Heart right ventricle (tissue), 16 donors: ENCODE measurements around the gene DRAXIN. TPM values are rescaled to one million over a fixed set of nuclear protein-coding genes. Genes with fewer than 3 reads are reported as not detected.

Experiments
- ATAC-seq, 8 donors: fragments of 200-7000 bp; cut with Tn5 transposase; one replicate each; pipeline ENCODE4 v1.9.1; 2020; ENCODE audit warnings: mild to moderate bottlenecking in 8 of 8, moderate library complexity in 8 of 8, moderate number of reproducible peaks in 1 of 8
- DNase-seq, 2 donors: peaks; one replicate each; pipeline ENCODE4 v3.0.0-alpha.2; 2020
- H3K27ac ChIP-seq, 10 donors: fragments of 200-600 bp; sonication (generic) in 2 of 10; one replicate each; pipeline versions ENCODE4 v1.5.0 to v1.8.0; 2020 to 2022; ENCODE audit warnings: mild to moderate bottlenecking in 3 of 10
- H3K27me3 ChIP-seq, 7 donors: fragments of 200-600 bp; one replicate each; pipeline ENCODE4 v1.8.0; 2021 to 2022; ENCODE audit warnings: mild to moderate bottlenecking in 2 of 7
- H3K36me3 ChIP-seq, 9 donors: fragments of 200-600 bp; sonication (generic) in 1 of 9; one replicate each; pipeline versions ENCODE4 v1.5.0 to v1.8.0; 2020 to 2022; ENCODE audit warnings: mild to moderate bottlenecking in 2 of 9
- H3K4me1 ChIP-seq, 9 donors: fragments of 200-600 bp; sonication (generic) in 1 of 9; one replicate each; pipeline versions ENCODE4 v1.5.0 to v1.8.0; 2020 to 2022; ENCODE audit warnings: mild to moderate bottlenecking in 4 of 9
- H3K4me3 ChIP-seq, 10 donors: fragments of 200-600 bp; sonication (generic) in 2 of 10; one replicate each; pipeline versions ENCODE4 v1.5.0 to v1.8.0; 2020 to 2022; ENCODE audit warnings: mild to moderate bottlenecking in 7 of 10, moderate library complexity in 2 of 10
- H3K9me3 ChIP-seq, 11 donors: fragments of 200-600 bp in 10 of 11; sonication (generic) in 2 of 11; one replicate each; pipeline versions ENCODE4 v1.5.0 to v1.8.0; 2013 to 2022; ENCODE audit warnings: mild to moderate bottlenecking in 2 of 11, control low read depth in 1 of 11, moderate library complexity in 1 of 11
- CTCF ChIP-seq, 9 donors: fragments of 200-600 bp; sonication (generic) in 2 of 9; IDR thresholded peaks; one replicate each; pipeline versions ENCODE4 v1.5.0 to v1.8.0; 2021 to 2022; ENCODE audit warnings: antibody characterized with exemption in 9 of 9, mild to moderate bottlenecking in 5 of 9, moderate library complexity in 1 of 9
- WGBS, 2 donors: extraction: QIAGEN DNeasy Blood & Tissue Kit; methylation state at CpG; one replicate each; pipeline ENCODE4 v1.1.7; 2013; ENCODE audit warnings: inconsistent platforms in 1 of 2; 5-methylcytosine and 5-hydroxymethylcytosine counted together
- intact Hi-C, 10 donors: fragments of 100-400 bp; cut with DNase I; formaldehyde crosslinking; loops; one replicate each; pipeline versions ENCODE4 v1.11.1 to v1.14.2; 2022
- polyA plus RNA-seq, 2 donors: library from polyadenylated mRNA; stranded (reverse); fragments of 200-250 nt; gene quantifications; one replicate each; pipeline ENCODE4 v1.2.3, GENCODE V29; 2013
- total RNA-seq, 10 donors: library from RNA; stranded (reverse); fragmentation: NEBNext Ultra II Directional in 3 of 10; extraction: Animal tissue kit (Norgen Biotek cat#: 25700) in 3 of 10; gene quantifications; one replicate each; pipeline versions ENCODE4 v1.2.1 to v1.2.4, GENCODE V29; 2021 to 2023
- donor health status: Arrhythmogenic right ventricular cardiomyopathy.
- donor health status: ischemic (EF 13 %, LVEDD 7.1; RV severe dilation, severe dysfunction).
- donor health status: healthy with polysubstance abuse.
- donor health status: DM: no; HTN: yes; CAD: no.
- donor health status: DM: no; HTN: no; CAD: no.
- donor health status: ischemic (EF 25% LVEDD 6.9; RV normal size, moderate dysfunction).
- donor health status: ischemic (EF 25% LVEDD 5.7; RV mildly dilated, moderate dysfunction).
- donor health status: healthy.
- donor health status: DM: yes; HTN: yes; CAD: no.
- donor health status: Ischemic cardiomyopathy.
- donor health status: ischemic (EF 35%, LVEDD 5.7; RV mildly dilated, moderate dysfunction).
- donor health status: nonischemic (EF 11% LVEDD 7.7; RV severe dilation, severe dysfunction).
- donor health status: DM: yes; HTN: yes; CAD: no.
- donor health status: PGD.
- donor health status: ischemic (EF 29% LVEDD 5.4; RV normal size, mild dysfunction).
- donor health status: nonischemic (EF 23%, LVEDD 6.1; RV moderate dilation, normal function).

The DRAXIN gene
- total and polyA plus RNA-seq, 12 donors, result 0.01 to 0.18 (median 0.08) TPM; not detected in 2

DNA sequence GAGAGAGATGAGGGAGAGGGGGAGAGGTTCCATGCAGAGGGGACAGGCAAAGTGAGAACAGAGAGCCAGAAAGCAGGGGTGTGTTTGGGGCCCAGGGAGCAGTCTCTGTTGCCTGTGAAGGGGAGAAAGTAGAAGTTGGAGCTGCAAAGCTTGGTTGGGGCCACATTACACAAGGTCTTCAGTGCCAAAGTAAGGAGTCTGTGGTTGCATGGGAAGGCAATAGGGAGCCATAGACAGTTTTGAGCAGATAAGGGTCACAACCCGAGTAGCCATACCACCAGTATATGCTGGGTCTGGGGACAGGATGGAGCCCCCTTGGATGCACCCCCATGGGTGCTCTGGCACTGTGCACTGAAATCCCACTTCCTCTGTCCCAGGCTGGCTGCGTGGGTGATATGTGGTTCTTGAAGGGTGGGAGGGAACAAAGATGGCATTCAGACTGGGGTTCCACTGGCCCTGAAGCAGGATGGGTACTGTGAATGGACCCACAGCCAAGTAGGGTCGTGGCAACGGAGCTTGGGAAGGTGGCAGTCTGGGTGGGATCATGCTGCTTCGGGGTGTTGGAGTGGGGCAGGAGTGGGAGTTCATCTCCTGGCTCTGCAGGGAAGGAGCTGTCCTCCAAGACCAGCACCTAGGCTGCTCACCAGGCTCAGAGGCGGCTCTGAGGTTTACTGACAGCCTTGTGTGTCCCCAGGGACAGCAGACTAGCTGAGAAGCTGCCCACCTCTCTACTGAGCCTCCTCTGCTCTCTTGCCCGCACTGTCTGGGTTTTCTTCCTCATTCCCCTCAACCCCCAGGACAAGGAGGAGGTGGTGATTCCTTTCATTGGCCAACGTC lies 12.1 kb downstream of the DRAXIN start:
- Histone ChIP-seq H3K27me3 (peaks cover 0 to 72% (median 60%) of the 10 kb centered on the region in 7 donors), H3K4me1 (peaks cover 0 to 31% (median 22%) of the 10 kb centered on the region in 9 donors), H3K36me3 (no peaks in the 10 kb centered on the region), H3K4me3 (no peak overlapping the region), H3K9me3 (no peaks in the 10 kb centered on the region), H3K27ac (no peak overlapping the region)
- WGBS, 2 donors, result 61 to 77% methylated on average over 8 of the region's 8 CpGs
- TF ChIP-seq CTCF (IDR thresholded peaks at IDR 0.05), result no peak
- no peak for DNase-seq
- ATAC-seq, result no peak
- intact Hi-C loops, result no loop called here

- H3K9me3 ChIP-seq, result no peaks in the 10 kb centered on the region
- DNase-seq (no peak), ATAC-seq (no peak)
- peaks cover 0 to 34% (median 22%) of the 10 kb centered on the region in 9 donors for H3K4me1 ChIP-seq
- peaks cover 0 to 68% (median 59%) of the 10 kb centered on the region in 7 donors for H3K27me3 ChIP-seq
- intact Hi-C loops, result no loop called here
- no peak overlapping the region for H3K4me3 ChIP-seq
- no peaks in the 10 kb centered on the region for H3K36me3 ChIP-seq
- H3K27ac ChIP-seq, result no peak overlapping the region
- no peak for TF ChIP-seq CTCF (IDR thresholded peaks at IDR 0.05)
- 62 to 69% methylated on average over 11 of the region's 11 CpGs for WGBS, 2 donors
Observed at GRCh38 chr1:11704194-11704529, 12.7 kb downstream of the DRAXIN start.

DNA sequence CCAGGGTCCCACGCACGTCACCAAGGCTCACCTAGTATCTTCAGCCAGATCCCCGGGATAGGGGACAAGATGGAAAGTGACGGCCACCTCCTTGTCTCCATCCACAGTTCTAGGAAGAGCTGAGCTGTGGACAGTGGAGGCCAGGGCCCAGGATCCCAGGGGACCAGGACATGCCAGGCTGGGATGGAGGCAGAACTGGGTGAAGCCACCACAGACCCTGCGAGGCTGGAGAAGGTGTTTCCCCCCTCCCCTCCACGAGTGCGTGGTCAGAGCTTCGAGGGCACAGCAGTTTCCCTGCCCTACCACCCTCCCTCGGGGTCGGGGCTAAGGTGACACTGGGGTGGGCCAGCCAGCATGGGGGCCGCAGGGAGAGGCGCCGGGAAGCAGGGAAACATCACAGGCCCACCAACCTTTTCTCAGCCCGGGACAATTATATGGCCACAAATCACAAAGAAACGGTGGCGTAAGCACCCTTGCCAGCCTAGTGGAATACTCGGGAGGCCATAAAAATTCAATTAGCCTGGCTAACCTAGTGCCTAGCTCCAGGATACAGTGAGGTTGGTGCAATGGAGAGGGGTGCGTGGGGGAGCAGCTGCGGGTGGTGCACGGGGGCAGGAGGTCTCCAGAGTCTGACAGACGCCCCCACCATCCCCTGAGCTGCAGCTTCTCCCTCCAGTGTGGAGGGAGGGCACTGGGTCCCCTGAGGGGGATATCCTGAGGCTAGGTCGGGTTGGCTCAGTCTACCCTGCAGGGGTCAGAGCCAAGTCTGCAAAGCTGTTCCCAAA lies 13.4 kb downstream of the DRAXIN start:
- Histone ChIP-seq H3K27me3 (peaks cover 0 to 62% (median 53%) of the 10 kb centered on the region in 7 donors), H3K9me3 (no peaks in the 10 kb centered on the region), H3K4me1 (peaks cover 0 to 34% (median 22%) of the 10 kb centered on the region in 9 donors), H3K27ac (no peak overlapping the region), H3K4me3 (no peak overlapping the region), H3K36me3 (no peaks in the 10 kb centered on the region)
- no peak for TF ChIP-seq CTCF (IDR thresholded peaks at IDR 0.05)
- ATAC-seq (no peak), DNase-seq (no peak)
- intact Hi-C loops, result no loop called here
- 75 to 82% methylated on average over 22 of the region's 22 CpGs for WGBS, 2 donors

GRCh38 chr1:11705596-11705995 lies 14.1 kb downstream of the DRAXIN start:
- Histone ChIP-seq H3K36me3 (no peaks in the 10 kb centered on the region), H3K9me3 (no peaks in the 10 kb centered on the region), H3K4me3 (no peak overlapping the region), H3K27me3 (peaks cover 0 to 55% (median 45%) of the 10 kb centered on the region in 7 donors), H3K27ac (no peak overlapping the region), H3K4me1 (peaks cover 0 to 30% (median 21%) of the 10 kb centered on the region in 9 donors)
- DNase-seq (no peak), ATAC-seq (no peak)
- intact Hi-C loops, result no loop called here
- no peak for TF ChIP-seq CTCF (IDR thresholded peaks at IDR 0.05)
- 78 to 89% methylated on average over 9 of the region's 9 CpGs for WGBS, 2 donors
